SK-N-SH (cell line): Measurements from ENCODE around the gene SH3D19. TPM values are rescaled to one million over a fixed set of nuclear protein-coding genes. Genes with fewer than 3 reads are reported as not detected.

Experiments used
- CTCF ChIA-PET: fragments of 300-600, 350-600 bp; formaldehyde crosslinking; extraction: SDS; loops from one replicate; lab custom pipeline; 2021; lab: Yijun Ruan, JAX
- POLR2A ChIA-PET: fragments of 350-600 bp; sonication (Branson Sonifier 250); formaldehyde crosslinking; extraction: SDS; loops from one replicate; lab custom pipeline; 2020; ENCODE audit warnings: antibody characterized with exemption, inconsistent platforms; lab: Yijun Ruan, JAX
- DNase-seq: peaks from one replicate; pipeline ENCODE4 v3.0.0; 2012
- H2AFZ ChIP-seq: fragments of 200-600 bp; sonication (generic); 2 replicates; pipeline ENCODE4 v1.8.1; 2016; ENCODE audit warnings: antibody characterized with exemption, mild to moderate bottlenecking, low read depth
- H3F3A ChIP-seq: fragments of 200-600 bp; sonication (generic); replicated peaks from 2 replicates; pipeline ENCODE3; 2016; ENCODE audit warnings: antibody characterized with exemption, mild to moderate bottlenecking; ENCODE audit not compliant: insufficient read depth
- H3K27ac ChIP-seq, 2 experiments: fragments of 200-500 bp in 1 of 2; fragments of 200-600 bp in 1 of 2; sonication (Bioruptor generic) in 1 of 2; sonication (generic), shearing (Covaris generic) in 1 of 2; 2 replicates each; pipeline versions ENCODE4 v1.5.1 to v1.6.1; 2014 to 2016; ENCODE audit warnings: low read depth in 2 of 2, inconsistent platforms in 1 of 2, low read length in 1 of 2, mild to moderate bottlenecking in 1 of 2, mixed read lengths in 1 of 2
- H3K27me3 ChIP-seq: fragments of 200-600 bp; sonication (generic), shearing (Covaris generic); 2 replicates; pipeline ENCODE4 v1.6.1; 2016; ENCODE audit warnings: mixed run types; ENCODE audit not compliant: insufficient read depth
- H3K36me3 ChIP-seq, 2 experiments: fragments of 200-500 bp in 1 of 2; fragments of 200-600 bp in 1 of 2; sonication (Bioruptor generic) in 1 of 2; sonication (generic) in 1 of 2; replicated peaks in 1 of 2; 2 replicates each; pipeline versions ENCODE3 to v1.5.1; 2014 to 2016; ENCODE audit warnings: low read length in 1 of 2, mild to moderate bottlenecking in 1 of 2; ENCODE audit not compliant: insufficient read depth in 2 of 2, control insufficient read depth in 1 of 2
- H3K4me1 ChIP-seq, 2 experiments: fragments of 200-500 bp in 1 of 2; fragments of 200-600 bp in 1 of 2; sonication (Bioruptor generic) in 1 of 2; sonication (generic), shearing (Covaris generic) in 1 of 2; 2 replicates each; pipeline versions ENCODE4 v1.5.1 to v1.6.1; 2014 to 2016; ENCODE audit warnings: low read depth in 1 of 2, low read length in 1 of 2, mixed run types in 1 of 2; ENCODE audit not compliant: insufficient read depth in 2 of 2, control insufficient read depth in 1 of 2
- H3K4me2 ChIP-seq: fragments of 200-600 bp; sonication (generic), shearing (Covaris generic); 2 replicates; pipeline ENCODE4 v1.6.1; 2017; ENCODE audit warnings: mixed run types
- H3K4me3 ChIP-seq, 2 experiments: fragments of 200-500 bp in 1 of 2; fragments of 200-600 bp in 1 of 2; sonication (Bioruptor generic) in 1 of 2; sonication (generic), shearing (Covaris generic) in 1 of 2; 2 replicates each; pipeline versions ENCODE4 v1.5.1 to v1.8.1; 2014 to 2016; ENCODE audit warnings: low read depth in 2 of 2, inconsistent platforms in 1 of 2, low read length in 1 of 2, mild to moderate bottlenecking in 1 of 2, mixed read lengths in 1 of 2, moderate library complexity in 1 of 2
- H3K79me2 ChIP-seq: fragments of 200-600 bp; sonication (generic); 2 replicates; pipeline ENCODE4 v1.8.1; 2017; ENCODE audit warnings: mild to moderate bottlenecking; ENCODE audit not compliant: insufficient read depth
- H3K9ac ChIP-seq: fragments of 200-600 bp; sonication (generic); 2 replicates; pipeline ENCODE4 v1.6.1; 2017; ENCODE audit warnings: mixed run types
- H3K9me2 ChIP-seq: fragments of 200-600 bp; sonication (generic); 2 replicates; pipeline ENCODE4 v1.6.1; 2017; ENCODE audit warnings: mixed run types
- H3K9me3 ChIP-seq: fragments of 200-600 bp; sonication (generic); 2 replicates; pipeline ENCODE4 v1.6.1; 2017; ENCODE audit warnings: mixed run types, mild to moderate bottlenecking, moderate library complexity
- H4K20me1 ChIP-seq: fragments of 200-600 bp; sonication (generic); 2 replicates; pipeline ENCODE4 v1.6.1; 2017; ENCODE audit warnings: mild to moderate bottlenecking, mixed run types; ENCODE audit not compliant: insufficient read depth
- CHD2 ChIP-seq: fragments of 150-350 bp; IDR thresholded peaks from 2 replicates; pipeline ENCODE4 v1.6.1; 2018; ENCODE audit warnings: low read length; ENCODE audit not compliant: partially characterized antibody
- EZH2phosphoT487 ChIP-seq: fragments of 200-600 bp; sonication (generic); IDR thresholded peaks from 2 replicates; pipeline ENCODE4 v1.6.1; 2017; ENCODE audit warnings: low read depth, mixed run types, mild to moderate bottlenecking, antibody characterized with exemption, moderate library complexity, borderline replicate concordance
- FOSL2 ChIP-seq: IDR thresholded peaks from 2 replicates; pipeline ENCODE4 v1.4.0; 2012; ENCODE audit warnings: low read depth, mild to moderate bottlenecking, moderate library complexity, borderline replicate concordance
- MEF2A ChIP-seq: IDR thresholded peaks from 2 replicates; pipeline ENCODE4 v1.4.0; 2012; ENCODE audit warnings: low read depth, borderline replicate concordance
- MXI1 ChIP-seq: IDR thresholded peaks from 2 replicates; pipeline ENCODE4 v1.6.1; 2012; ENCODE audit warnings: mild to moderate bottlenecking, low read depth, low read length, improper control_type of control experiment
- POLR2AphosphoS5 ChIP-seq: IDR thresholded peaks from 2 replicates; pipeline ENCODE4 v1.6.1; 2012; ENCODE audit warnings: low read depth, low read length
- RAD21 ChIP-seq: IDR thresholded peaks from 2 replicates; pipeline ENCODE4 v1.6.1; 2012; ENCODE audit warnings: mild to moderate bottlenecking, low read length
- RXRA ChIP-seq: IDR thresholded peaks from 2 replicates; pipeline ENCODE4 v1.4.0; 2012; ENCODE audit warnings: low read depth, mild to moderate bottlenecking, borderline replicate concordance
- TEAD4 ChIP-seq: IDR thresholded peaks from 2 replicates; pipeline ENCODE4 v1.4.0; 2012; ENCODE audit warnings: mild to moderate bottlenecking, borderline replicate concordance; ENCODE audit not compliant: insufficient read depth
- WGBS: methylation state at CpG from one replicate; pipeline ENCODE4 v1.1.6; 2017; ENCODE audit warnings: low lambda C conversion rate; 5-methylcytosine and 5-hydroxymethylcytosine counted together
- polyA plus RNA-seq, 3 experiments: library from polyadenylated mRNA; depleted of rRNA; stranded (reverse); fragments of >200 nt; gene quantifications; 2 replicates each; pipeline ENCODE4 v1.2.3, GENCODE V29; 2012
- TF ChIP-seq, protein P1 (sequence below): fragments of 150-350 bp; IDR thresholded peaks from 2 replicates; pipeline ENCODE4 v1.6.1; 2017; ENCODE audit warnings: antibody characterized with exemption, low read length, low read depth, borderline replicate concordance
- TF ChIP-seq, protein P2 (sequence below): fragments of 200-600 bp; sonication (generic); IDR thresholded peaks from 2 replicates; pipeline ENCODE4 v1.6.1; 2017; ENCODE audit warnings: antibody characterized with exemption, mild to moderate bottlenecking, moderate library complexity
- TF ChIP-seq, protein P3 (sequence below): IDR thresholded peaks from 2 replicates; pipeline ENCODE4 v1.4.0; 2012; ENCODE audit warnings: low read depth, borderline replicate concordance

The SH3D19 gene
- polyA plus RNA-seq, 1 of the 3 experiments (the other 2 are of a cell fraction), result 7.1 TPM

DNA sequence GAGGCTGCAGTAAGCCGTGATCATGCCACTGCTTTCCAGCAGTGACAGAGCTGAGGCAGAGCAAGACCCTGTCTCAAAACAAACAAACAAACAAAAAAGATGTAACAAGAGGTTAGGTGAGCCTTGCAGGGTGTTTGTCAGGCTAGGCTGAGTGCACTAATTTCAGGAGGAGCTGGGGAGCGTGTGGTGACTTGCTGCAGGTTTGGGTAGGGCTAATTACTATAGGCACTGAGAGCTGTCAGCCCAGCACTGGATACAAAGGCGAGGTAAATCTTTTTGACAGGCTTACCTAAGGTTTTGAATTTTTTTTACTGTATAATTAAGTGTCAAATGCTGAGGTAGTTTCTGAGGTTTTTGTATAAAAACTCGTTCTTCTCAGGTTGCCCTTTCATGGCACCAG, 29.8 kb upstream of the SH3D19 start:
- Histone ChIP-seq H3K4me2 (no peak overlapping the region), H2AFZ (no peak overlapping the region), H4K20me1 (no peaks in the 10 kb centered on the region), H3K79me2 (no peaks in the 10 kb centered on the region), H3K27me3 (no peaks in the 10 kb centered on the region), H3K9ac (no peak overlapping the region), H3K4me1 (peaks cover 0 to 5% of the 10 kb centered on the region in 2 experiments; a peak in 1 of 4 replicates), H3K9me3 (no peaks in the 10 kb centered on the region), H3K27ac (no peak overlapping the region), H3K9me2 (no peaks in the 10 kb centered on the region), H3K4me3 (no peak overlapping the region), H3F3A (no peaks in the 10 kb centered on the region), H3K36me3 (no peaks in the 10 kb centered on the region)
- no peak for DNase-seq
- ChIA-PET POLR2A (interaction anchor here (0.7 kb wide), 1 partner anchor 1176 kb away, joined by 3 read pairs; no protein-coding TSS in a partner anchor), CTCF (interaction anchor here (0.8 kb wide), 1 partner anchor 29 kb away, joined by 3 read pairs; the partner anchor contains the start of gene SH3D19)
- WGBS, result 77% methylated on average over 4 of the region's 4 CpGs
- TF ChIP-seq RAD21 (no peak), MEF2A (no peak), CHD2 (no peak), EZH2phosphoT487 (no peak), TEAD4 (no peak), POLR2AphosphoS5 (no peak), FOSL2 (no peak), MXI1 (no peak)
- TF ChIP-seq, protein P1, sequence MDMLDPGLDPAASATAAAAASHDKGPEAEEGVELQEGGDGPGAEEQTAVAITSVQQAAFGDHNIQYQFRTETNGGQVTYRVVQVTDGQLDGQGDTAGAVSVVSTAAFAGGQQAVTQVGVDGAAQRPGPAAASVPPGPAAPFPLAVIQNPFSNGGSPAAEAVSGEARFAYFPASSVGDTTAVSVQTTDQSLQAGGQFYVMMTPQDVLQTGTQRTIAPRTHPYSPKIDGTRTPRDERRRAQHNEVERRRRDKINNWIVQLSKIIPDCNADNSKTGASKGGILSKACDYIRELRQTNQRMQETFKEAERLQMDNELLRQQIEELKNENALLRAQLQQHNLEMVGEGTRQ, result no peak
- TF ChIP-seq, protein P2, sequence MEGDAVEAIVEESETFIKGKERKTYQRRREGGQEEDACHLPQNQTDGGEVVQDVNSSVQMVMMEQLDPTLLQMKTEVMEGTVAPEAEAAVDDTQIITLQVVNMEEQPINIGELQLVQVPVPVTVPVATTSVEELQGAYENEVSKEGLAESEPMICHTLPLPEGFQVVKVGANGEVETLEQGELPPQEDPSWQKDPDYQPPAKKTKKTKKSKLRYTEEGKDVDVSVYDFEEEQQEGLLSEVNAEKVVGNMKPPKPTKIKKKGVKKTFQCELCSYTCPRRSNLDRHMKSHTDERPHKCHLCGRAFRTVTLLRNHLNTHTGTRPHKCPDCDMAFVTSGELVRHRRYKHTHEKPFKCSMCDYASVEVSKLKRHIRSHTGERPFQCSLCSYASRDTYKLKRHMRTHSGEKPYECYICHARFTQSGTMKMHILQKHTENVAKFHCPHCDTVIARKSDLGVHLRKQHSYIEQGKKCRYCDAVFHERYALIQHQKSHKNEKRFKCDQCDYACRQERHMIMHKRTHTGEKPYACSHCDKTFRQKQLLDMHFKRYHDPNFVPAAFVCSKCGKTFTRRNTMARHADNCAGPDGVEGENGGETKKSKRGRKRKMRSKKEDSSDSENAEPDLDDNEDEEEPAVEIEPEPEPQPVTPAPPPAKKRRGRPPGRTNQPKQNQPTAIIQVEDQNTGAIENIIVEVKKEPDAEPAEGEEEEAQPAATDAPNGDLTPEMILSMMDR, result no peak
- TF ChIP-seq, protein P3, sequence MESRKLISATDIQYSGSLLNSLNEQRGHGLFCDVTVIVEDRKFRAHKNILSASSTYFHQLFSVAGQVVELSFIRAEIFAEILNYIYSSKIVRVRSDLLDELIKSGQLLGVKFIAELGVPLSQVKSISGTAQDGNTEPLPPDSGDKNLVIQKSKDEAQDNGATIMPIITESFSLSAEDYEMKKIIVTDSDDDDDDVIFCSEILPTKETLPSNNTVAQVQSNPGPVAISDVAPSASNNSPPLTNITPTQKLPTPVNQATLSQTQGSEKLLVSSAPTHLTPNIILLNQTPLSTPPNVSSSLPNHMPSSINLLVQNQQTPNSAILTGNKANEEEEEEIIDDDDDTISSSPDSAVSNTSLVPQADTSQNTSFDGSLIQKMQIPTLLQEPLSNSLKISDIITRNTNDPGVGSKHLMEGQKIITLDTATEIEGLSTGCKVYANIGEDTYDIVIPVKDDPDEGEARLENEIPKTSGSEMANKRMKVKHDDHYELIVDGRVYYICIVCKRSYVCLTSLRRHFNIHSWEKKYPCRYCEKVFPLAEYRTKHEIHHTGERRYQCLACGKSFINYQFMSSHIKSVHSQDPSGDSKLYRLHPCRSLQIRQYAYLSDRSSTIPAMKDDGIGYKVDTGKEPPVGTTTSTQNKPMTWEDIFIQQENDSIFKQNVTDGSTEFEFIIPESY, result no peak

DNA sequence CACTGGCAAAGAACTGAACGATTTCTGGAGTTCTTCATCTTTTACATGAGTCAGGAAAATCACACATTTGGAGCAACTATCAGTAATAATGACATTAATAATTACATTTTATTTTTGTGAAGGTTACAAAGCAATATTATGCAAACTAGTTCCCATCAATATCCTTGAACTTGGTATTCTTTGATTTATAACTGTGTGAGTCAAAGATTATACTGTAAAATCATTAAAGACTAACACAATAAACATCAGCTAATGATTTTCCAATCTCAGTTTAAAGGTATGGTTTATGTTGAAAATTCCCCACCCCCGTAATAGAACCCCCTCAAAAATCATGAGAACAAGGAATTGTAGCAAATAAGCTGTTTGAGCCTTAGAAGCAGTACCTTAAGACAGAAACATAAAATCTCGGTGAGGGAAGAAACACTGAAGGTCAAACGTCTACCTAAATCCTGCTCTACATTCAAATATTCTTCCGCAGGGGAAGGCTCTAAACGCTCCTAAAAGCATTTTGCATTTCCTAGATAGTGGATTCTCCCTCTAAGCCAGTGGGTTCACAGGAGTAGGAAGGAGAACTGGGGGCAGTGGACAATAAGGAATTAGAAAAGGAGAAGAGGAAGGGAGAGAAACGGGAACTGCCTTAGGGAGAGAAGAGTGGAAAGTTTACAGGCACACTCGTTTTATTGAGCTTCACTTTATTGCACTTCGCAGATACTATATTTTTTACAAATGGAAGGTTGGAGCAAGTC, 22.3 kb upstream of the SH3D19 start:
- Histone ChIP-seq H3K9me3 (no peaks in the 10 kb centered on the region), H3K9ac (no peak overlapping the region), H2AFZ (no peak overlapping the region), H3K36me3 (no peaks in the 10 kb centered on the region), H3K4me2 (no peak overlapping the region), H3K79me2 (no peaks in the 10 kb centered on the region), H3K4me1 (no peaks in the 10 kb centered on the region), H3K9me2 (no peaks in the 10 kb centered on the region), H3K27ac (no peak overlapping the region), H3F3A (no peaks in the 10 kb centered on the region), H3K4me3 (no peak overlapping the region), H3K27me3 (no peaks in the 10 kb centered on the region), H4K20me1 (no peaks in the 10 kb centered on the region)
- CTCF ChIA-PET, result no interaction called here
- 78% methylated on average over 9 of the region's 9 CpGs for WGBS
- TF ChIP-seq RXRA, result no peak
- no peak for DNase-seq
- POLR2A ChIA-PET, result no interaction called here
